A673 (cell line): Measurements from ENCODE around the gene CST4. TPM values are rescaled to one million over a fixed set of nuclear protein-coding genes. Genes with fewer than 3 reads are reported as not detected.
"Not testable (repeated sequence)": the region's sequence is repeated elsewhere in the genome, so short reads cannot be mapped to it uniquely, and the experiment has no call there.

Source experiments
- BruUV-seq: library from RNA; stranded (reverse); fragments of 400-500 nt; replicated peaks from 2 replicates; lab custom pipeline; 2021; lab: Mats Ljungman, UMichigan
- CTCF ChIA-PET: fragments of 300-600 bp; sonication (Branson Sonifier 250); formaldehyde crosslinking; loops from one replicate; lab custom pipeline; 2022; ENCODE audit warnings: antibody characterized with exemption; lab: Charles Lee
- POLR2A ChIA-PET: fragments of 300-600 bp; sonication (Branson Sonifier 250); formaldehyde crosslinking; loops from one replicate; lab custom pipeline; 2022; ENCODE audit warnings: antibody characterized with exemption; ENCODE audit not compliant: low non-redundant PET; lab: Charles Lee
- DNase-seq: peaks from one replicate; pipeline ENCODE4 v3.0.0-alpha.2; 2015; ENCODE audit warnings: low spot score
- H3K27ac ChIP-seq: fragments of 200-600 bp; sonication (generic); 2 replicates; pipeline ENCODE4 v1.5.1; 2016; ENCODE audit warnings: mixed run types, low read depth, mild to moderate bottlenecking, mixed read lengths, antibody characterized with exemption, low read length; ENCODE audit not compliant: poor library complexity, severe bottlenecking
- H3K27me3 ChIP-seq: fragments of 200-600 bp; sonication (generic); replicated peaks from 2 replicates; pipeline ENCODE4 v1.6.1; 2017; ENCODE audit warnings: mixed run types, low read depth, mild to moderate bottlenecking, mixed read lengths, antibody characterized with exemption, low read length; ENCODE audit not compliant: insufficient read depth, poor library complexity
- H3K36me3 ChIP-seq: fragments of 200-600 bp; sonication (generic); 2 replicates; pipeline ENCODE4 v1.6.1; 2016; ENCODE audit warnings: mixed run types, mild to moderate bottlenecking, mixed read lengths, antibody characterized with exemption, low read length; ENCODE audit not compliant: insufficient read depth, poor library complexity, severe bottlenecking
- H3K4me1 ChIP-seq: fragments of 200-600 bp; sonication (generic); 2 replicates; pipeline ENCODE4 v1.6.1; 2017; ENCODE audit warnings: mixed run types, mild to moderate bottlenecking, mixed read lengths, antibody characterized with exemption, low read length; ENCODE audit not compliant: insufficient read depth, poor library complexity, severe bottlenecking
- H3K4me3 ChIP-seq: fragments of 200-600 bp; sonication (generic); 2 replicates; pipeline ENCODE4 v1.5.1; 2016; ENCODE audit warnings: low read depth, mixed run types, mild to moderate bottlenecking, mixed read lengths, low read length; ENCODE audit not compliant: poor library complexity, severe bottlenecking
- H3K9me3 ChIP-seq: fragments of 200-600 bp; sonication (generic); 2 replicates; pipeline ENCODE4 v1.6.1; 2016; ENCODE audit warnings: mixed run types, low read depth, mild to moderate bottlenecking, mixed read lengths, antibody characterized with exemption, low read length; ENCODE audit not compliant: poor library complexity, severe bottlenecking
- CTCF ChIP-seq: fragments of 300-800, 200-600 bp; sonication (generic); conservative IDR thresholded peaks from 2 replicates; pipeline ENCODE4 v1.5.1; 2017; ENCODE audit warnings: low read depth, mild to moderate bottlenecking, antibody characterized with exemption, low read length, moderate library complexity, mixed read lengths
- EZH2 ChIP-seq: fragments of 200-600 bp; sonication (generic); IDR thresholded peaks from 2 replicates; pipeline ENCODE4 v1.6.1; 2017; ENCODE audit warnings: borderline replicate concordance, low read depth, mild to moderate bottlenecking, mixed read lengths, antibody characterized with exemption, low read length; ENCODE audit not compliant: poor library complexity, severe bottlenecking
- intact Hi-C: fragments of 100-400 bp; cut with micrococcal nuclease; formaldehyde crosslinking; loops from one replicate; pipeline ENCODE4 v1.10.0; 2022; ENCODE audit not compliant: unreplicated experiment
- total RNA-seq: library from RNA; stranded (reverse); gene quantifications from 2 replicates; pipeline ENCODE4 v1.2.3, GENCODE V29; 2021

The CST4 gene
- total RNA-seq, 1 experiment from 2014 or later, result not detected

GRCh38 chr20:23687986-23688385 lies 852 bp downstream of the CST4 start:
- no peak for TF ChIP-seq CTCF
- ChIA-PET POLR2A (no interaction called here), CTCF (no interaction called here)
- no TSS peak for BruUV-seq
- Histone ChIP-seq H3K4me1 (no peaks in the 10 kb centered on the region), H3K4me3 (no peak overlapping the region), H3K36me3 (no peaks in the 10 kb centered on the region), H3K9me3 (no peaks in the 10 kb centered on the region), H3K27me3 (no peaks in the 10 kb centered on the region), H3K27ac (no peak overlapping the region)
- intact Hi-C loops, result no loop called here
- DNase-seq, result no peak

- Histone ChIP-seq H3K4me3 (no peak overlapping the region), H3K4me1 (no peaks in the 10 kb centered on the region), H3K9me3 (no peaks in the 10 kb centered on the region), H3K36me3 (no peaks in the 10 kb centered on the region), H3K27me3 (no peaks in the 10 kb centered on the region), H3K27ac (no peak overlapping the region)
- no TSS peak for BruUV-seq
- TF ChIP-seq EZH2 (no peak), CTCF (no peak)
- intact Hi-C loops, result no loop called here
- ChIA-PET POLR2A (no interaction called here), CTCF (no interaction called here)
- DNase-seq, result no peak
These were observed 2.6 kb downstream of the CST4 start for GRCh38 chr20:23686046-23686750.

- H3K4me3 ChIP-seq, BruUV-seq, CTCF ChIA-PET, DNase-seq, POLR2A ChIA-PET, H3K9me3 ChIP-seq, intact Hi-C loops, H3K27me3 ChIP-seq, H3K27ac ChIP-seq, H3K36me3 ChIP-seq, H3K4me1 ChIP-seq: not testable (repeated sequence)
These were observed 3.3 kb downstream of the CST4 start for GRCh38 chr20:23685529-23685896.

- DNase-seq, result no peak
- Histone ChIP-seq H3K36me3 (no peaks in the 10 kb centered on the region), H3K4me3 (no peak overlapping the region), H3K27ac (no peak overlapping the region), H3K27me3 (no peaks in the 10 kb centered on the region), H3K9me3 (no peaks in the 10 kb centered on the region), H3K4me1 (no peaks in the 10 kb centered on the region)
- no TSS peak for BruUV-seq
- no peak for TF ChIP-seq EZH2
- TF ChIP-seq CTCF, result no peak
- CTCF ChIA-PET, result no interaction called here
- intact Hi-C loops, result no loop called here
- POLR2A ChIA-PET, result no interaction called here
These were observed 4.6 kb downstream of the CST4 start for GRCh38 chr20:23684261-23684660.
